Nephron progenitor cell (in vitro differentiated cells): ENCODE data around the gene PPM1F.

Experiments used
- DNase-seq: peaks from one replicate; pipeline ENCODE4 v3.0.0; 2021
- H3K27ac Mint-ChIP-seq: 2 replicates; pipeline ENCODE4 v1.8.0; 2021; ENCODE audit warnings: mild to moderate bottlenecking, moderate library complexity, mixed read lengths
- H3K27me3 Mint-ChIP-seq: 2 replicates; pipeline ENCODE4 v1.8.0; 2021; ENCODE audit warnings: mild to moderate bottlenecking, low read depth, mixed read lengths; ENCODE audit not compliant: poor library complexity
- H3K36me3 Mint-ChIP-seq: 2 replicates; pipeline ENCODE4 v1.8.0; 2021; ENCODE audit warnings: low read depth, mixed read lengths
- H3K4me1 Mint-ChIP-seq: 2 replicates; pipeline ENCODE4 v1.8.0; 2021; ENCODE audit warnings: mixed read lengths
- H3K4me3 Mint-ChIP-seq: 2 replicates; pipeline ENCODE4 v1.8.0; 2021; ENCODE audit warnings: mild to moderate bottlenecking, moderate library complexity, mixed read lengths
- H3K9me3 Mint-ChIP-seq: 2 replicates; pipeline ENCODE4 v1.8.0; 2021; ENCODE audit warnings: mild to moderate bottlenecking, moderate library complexity, mixed read lengths
- CTCF ChIP-seq: fragments of 200-600 bp; sonication (generic); IDR thresholded peaks from 2 replicates; pipeline ENCODE4 v1.5.0; 2021; ENCODE audit warnings: antibody characterized with exemption

Gene PPM1F

GRCh38 chr22:21964234-21964633, 11.6 kb upstream of the PPM1F start:
- no peak for TF ChIP-seq CTCF
- peaks cover 44% of the 10 kb centered on the region for H3K36me3 Mint-ChIP-seq
- no peak overlapping the region for H3K4me3 Mint-ChIP-seq
- no peaks in the 10 kb centered on the region for H3K4me1 Mint-ChIP-seq
- H3K27me3 Mint-ChIP-seq = no peaks in the 10 kb centered on the region
- no peak for DNase-seq
- no peaks in the 10 kb centered on the region for H3K9me3 Mint-ChIP-seq
- H3K27ac Mint-ChIP-seq = no peak overlapping the region

GRCh38 chr22:21963790-21964211, 11.2 kb upstream of the PPM1F start:
- Mint-ChIP-seq H3K36me3 (peaks cover 42% of the 10 kb centered on the region), H3K27ac (no peak overlapping the region), H3K27me3 (no peaks in the 10 kb centered on the region), H3K4me3 (no peak overlapping the region), H3K4me1 (no peaks in the 10 kb centered on the region), H3K9me3 (no peaks in the 10 kb centered on the region)
- no peak for TF ChIP-seq CTCF
- DNase-seq = no peak

GRCh38 chr22:21963286-21963685, 10.6 kb upstream of the PPM1F start:
- H3K27ac Mint-ChIP-seq = peak overlapping the region; percentile 69
- no peaks in the 10 kb centered on the region for H3K9me3 Mint-ChIP-seq
- DNase-seq = no peak
- H3K27me3 Mint-ChIP-seq = no peaks in the 10 kb centered on the region
- H3K36me3 Mint-ChIP-seq = peaks cover 37% of the 10 kb centered on the region
- H3K4me1 Mint-ChIP-seq = no peaks in the 10 kb centered on the region
- H3K4me3 Mint-ChIP-seq = no peak overlapping the region
- TF ChIP-seq CTCF = no peak

GRCh38 chr22:21962655-21962949, 10.0 kb upstream of the PPM1F start:
- Mint-ChIP-seq H3K27ac (peak overlapping the region; percentile 84), H3K36me3 (peaks cover 37% of the 10 kb centered on the region), H3K4me1 (no peaks in the 10 kb centered on the region), H3K9me3 (no peaks in the 10 kb centered on the region), H3K27me3 (no peaks in the 10 kb centered on the region), H3K4me3 (no peak overlapping the region)
- no peak for TF ChIP-seq CTCF
- DNase-seq = no peak

- Mint-ChIP-seq H3K36me3 (peaks cover 32% of the 10 kb centered on the region), H3K27ac (peak overlapping the region; percentile 84), H3K27me3 (no peaks in the 10 kb centered on the region), H3K4me3 (no peak overlapping the region), H3K4me1 (no peaks in the 10 kb centered on the region), H3K9me3 (no peaks in the 10 kb centered on the region)
- DNase-seq = no peak
- TF ChIP-seq CTCF = no peak
Observed at GRCh38 chr22:21961886-21962654, 9.4 kb upstream of the PPM1F start.
